Breast epithelium (tissue), 4 donors: ENCODE data around the gene STXBP3. TPM values are rescaled to one million over a fixed set of nuclear protein-coding genes. Genes with fewer than 3 reads are reported as not detected.

ENCODE experiments used
- DNase-seq, 2 donors: peaks; one replicate each; pipeline ENCODE4 v3.0.0-alpha.2; 2019; ENCODE audit warnings: low spot score in 2 of 2
- H3K27ac ChIP-seq, 2 donors: fragments of 200-600 bp; sonication (generic) in 1 of 2; one replicate each; pipeline ENCODE4 v1.5.1; 2016 to 2019; ENCODE audit warnings: mild to moderate bottlenecking in 1 of 2
- H3K27me3 ChIP-seq, 2 donors: fragments of 200-600 bp; sonication (generic) in 1 of 2; one replicate each; pipeline versions ENCODE4 v1.5.1 to v1.6.0; 2017 to 2019; ENCODE audit warnings: control low read depth in 1 of 2, mild to moderate bottlenecking in 1 of 2
- H3K36me3 ChIP-seq: fragments of 200-600 bp; one replicate; pipeline ENCODE4 v1.5.1; 2019
- H3K4me1 ChIP-seq, 2 donors: fragments of 200-600 bp; sonication (generic); one replicate each; pipeline ENCODE4 v1.5.1; 2016 to 2019; ENCODE audit warnings: control low read depth in 1 of 2
- H3K4me3 ChIP-seq, 3 donors: fragments of 200-600 bp; sonication (generic); 1 replicate in 2 of 3; 2 replicates in 1 of 3; pipeline ENCODE4 v1.5.1; 2016 to 2019; ENCODE audit warnings: mild to moderate bottlenecking in 3 of 3, moderate library complexity in 2 of 3
- H3K9me3 ChIP-seq, 2 donors: fragments of 200-600 bp; sonication (generic) in 1 of 2; one replicate each; pipeline ENCODE4 v1.5.1; 2016 to 2019; ENCODE audit warnings: control low read depth in 1 of 2
- POLR2A ChIP-seq: fragments of 450-650 bp; IDR thresholded peaks from one replicate; pipeline ENCODE4 v1.6.1; 2016; ENCODE audit warnings: antibody characterized with exemption, mild to moderate bottlenecking, moderate library complexity
- POLR2AphosphoS5 ChIP-seq, 3 donors: sonication (generic); formaldehyde crosslinking; IDR thresholded peaks; one replicate each; pipeline ENCODE4 v1.6.1; 2017; ENCODE audit warnings: antibody characterized with exemption in 3 of 3
- intact Hi-C: fragments of 100-400 bp; cut with DNase I; formaldehyde crosslinking; loops from one replicate; pipeline ENCODE4 v1.15.1; 2023; ENCODE audit warnings: low total_unique reads
- total RNA-seq, 3 donors: library from RNA; depleted of rRNA; stranded (reverse); fragments of >200 nt; gene quantifications; one replicate each; pipeline ENCODE4 v1.1.0, GENCODE V29; 2016
- TF ChIP-seq, protein P1 (sequence below), 3 donors: fragments of 450-650 bp; IDR thresholded peaks; one replicate each; pipeline ENCODE4 v1.5.1; 2016 to 2017; ENCODE audit warnings: antibody characterized with exemption in 3 of 3, mild to moderate bottlenecking in 3 of 3, moderate library complexity in 3 of 3

Gene STXBP3
- total RNA-seq, 3 donors from 2014 or later, result 62.6 to 127 (median 79.5) TPM

DNA sequence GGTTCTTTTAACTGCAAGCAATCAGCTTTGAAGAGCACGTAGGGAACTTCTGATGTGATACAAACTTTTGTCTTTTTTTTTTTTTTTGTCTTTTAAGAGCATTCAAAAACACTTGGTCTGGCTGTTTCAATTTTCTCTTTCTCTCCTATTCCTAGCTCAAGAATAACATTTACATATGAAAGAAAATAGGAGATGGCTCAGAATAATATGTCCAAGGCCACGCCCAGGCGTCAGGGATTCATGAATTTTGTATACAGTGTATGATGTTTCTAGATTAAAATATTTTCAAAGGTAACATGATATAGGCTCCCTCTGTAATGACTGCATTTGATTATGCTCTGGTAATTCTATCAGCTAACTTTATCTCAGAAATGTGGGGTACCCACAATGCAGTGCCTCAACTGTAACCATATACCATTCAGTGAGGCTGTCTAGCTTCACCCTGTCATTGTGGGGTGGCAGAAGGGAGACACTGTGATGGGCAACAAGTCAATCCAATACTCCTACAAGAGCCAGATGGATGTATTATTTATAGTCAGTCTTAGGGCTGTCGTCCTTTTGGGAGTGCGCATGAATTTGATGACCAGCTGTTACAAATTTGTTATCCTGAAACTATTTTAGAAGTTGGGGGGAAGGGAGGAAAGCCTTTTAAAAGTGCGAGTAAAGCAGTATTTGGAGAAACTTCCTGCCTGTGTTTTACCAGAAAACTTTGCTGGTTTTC lies 111.9 kb downstream of the STXBP3 start:
- peak overlapping the region in 1 of 2 donors; percentile 12 for H3K27ac ChIP-seq
- TF ChIP-seq, protein P1, sequence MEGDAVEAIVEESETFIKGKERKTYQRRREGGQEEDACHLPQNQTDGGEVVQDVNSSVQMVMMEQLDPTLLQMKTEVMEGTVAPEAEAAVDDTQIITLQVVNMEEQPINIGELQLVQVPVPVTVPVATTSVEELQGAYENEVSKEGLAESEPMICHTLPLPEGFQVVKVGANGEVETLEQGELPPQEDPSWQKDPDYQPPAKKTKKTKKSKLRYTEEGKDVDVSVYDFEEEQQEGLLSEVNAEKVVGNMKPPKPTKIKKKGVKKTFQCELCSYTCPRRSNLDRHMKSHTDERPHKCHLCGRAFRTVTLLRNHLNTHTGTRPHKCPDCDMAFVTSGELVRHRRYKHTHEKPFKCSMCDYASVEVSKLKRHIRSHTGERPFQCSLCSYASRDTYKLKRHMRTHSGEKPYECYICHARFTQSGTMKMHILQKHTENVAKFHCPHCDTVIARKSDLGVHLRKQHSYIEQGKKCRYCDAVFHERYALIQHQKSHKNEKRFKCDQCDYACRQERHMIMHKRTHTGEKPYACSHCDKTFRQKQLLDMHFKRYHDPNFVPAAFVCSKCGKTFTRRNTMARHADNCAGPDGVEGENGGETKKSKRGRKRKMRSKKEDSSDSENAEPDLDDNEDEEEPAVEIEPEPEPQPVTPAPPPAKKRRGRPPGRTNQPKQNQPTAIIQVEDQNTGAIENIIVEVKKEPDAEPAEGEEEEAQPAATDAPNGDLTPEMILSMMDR (IDR thresholded peaks at IDR 0.05), result no peak
- TF ChIP-seq POLR2A (no peak), POLR2AphosphoS5 (IDR thresholded peaks at IDR 0.05) (no peak)

More for the DNA sequence above, 111.9 kb downstream of the STXBP3 start:
- H3K9me3 ChIP-seq, result no peaks in the 10 kb centered on the region
- no peaks in the 10 kb centered on the region for H3K4me1 ChIP-seq
- no peak for DNase-seq
- no peaks in the 10 kb centered on the region for H3K27me3 ChIP-seq
- no peak overlapping the region for H3K4me3 ChIP-seq
- intact Hi-C loops, result no loop called here
- no peaks in the 10 kb centered on the region for H3K36me3 ChIP-seq

Other genes with a start within 250 kb of the STXBP3 start
- 10 to 100 TPM; 10.2 to 31.3 (median 18.4) TPM for gene EEIG2, start 186.6 kb upstream of the STXBP3 start, total RNA-seq
- gene HENMT1, start 85.6 kb upstream of the STXBP3 start, total RNA-seq, result 1 to 10 TPM; 5.2 to 6.9 (median 6.6) TPM
- gene PRPF38B, start 54.4 kb upstream of the STXBP3 start, total RNA-seq, result 10 to 100 TPM; 26.9 to 40.8 (median 32.8) TPM
- gene FNDC7, start 33.8 kb upstream of the STXBP3 start, total RNA-seq, result not detected
- gene AKNAD1, start 110.4 kb downstream of the STXBP3 start, total RNA-seq, result 1 to 10 TPM; 2.3 to 4.1 (median 2.9) TPM
- 10 to 100 TPM; 11.5 to 25.9 (median 18.1) TPM for gene GPSM2, start 130.3 kb downstream of the STXBP3 start, total RNA-seq
- 10 to 100 TPM; 29.5 to 31.8 (median 29.7) TPM for gene CLCC1, start 216.8 kb downstream of the STXBP3 start, total RNA-seq